ENCODE data around the gene UNC5A.

The UNC5A gene

DNA sequence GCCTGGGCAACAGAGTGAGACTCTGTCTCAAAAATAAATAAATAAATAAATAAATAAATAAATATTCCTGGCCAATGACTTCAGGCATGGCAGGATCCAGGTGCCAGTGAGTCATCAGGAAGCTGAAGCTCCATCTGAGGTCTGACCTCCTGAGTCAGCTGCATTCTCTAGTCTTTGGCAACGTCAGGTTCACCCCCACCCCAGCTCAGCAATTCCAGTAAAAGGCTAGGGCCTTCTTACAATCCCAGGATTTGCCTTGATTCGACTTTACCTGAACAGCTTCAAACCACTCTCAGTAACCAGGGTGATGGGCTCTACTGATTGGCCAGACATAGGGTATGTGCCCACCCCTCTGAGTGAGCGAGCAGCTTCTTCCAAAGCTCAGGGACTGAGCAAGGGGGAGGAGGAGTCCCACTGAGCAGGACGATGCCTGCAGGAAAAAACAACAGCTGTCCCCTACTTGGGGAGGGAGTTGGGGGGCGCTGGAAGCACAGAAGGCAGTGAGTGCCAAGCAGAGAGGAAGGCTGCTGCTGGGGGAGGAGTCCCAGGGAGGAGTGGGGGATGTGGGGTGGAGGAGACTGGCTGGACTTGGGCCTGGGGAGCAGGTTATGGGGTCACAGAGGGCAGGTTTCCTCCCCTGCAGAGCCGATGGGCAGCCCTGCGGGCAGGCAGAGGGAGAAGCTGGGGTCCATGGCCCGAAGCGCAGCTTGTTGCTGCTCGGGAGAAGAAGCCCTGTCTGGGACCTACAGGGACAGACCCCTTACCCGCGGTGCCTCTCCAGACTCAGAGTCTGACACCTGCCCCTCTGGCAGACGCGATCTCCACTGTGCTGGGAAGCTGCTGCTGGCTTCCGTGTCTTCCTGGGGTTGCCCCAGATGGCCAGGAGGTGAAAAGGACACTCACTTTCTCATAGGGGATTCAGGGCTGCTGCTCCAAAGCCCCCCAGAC, 25.9 kb upstream of the UNC5A start:
- no peak overlapping the region for H3K4me3 ChIP-seq (ENCODE audit: low read depth in 1 of 2, low read length in 2 of 2)
- H3K27ac ChIP-seq (ENCODE audit: low read length), result no peak overlapping the region
- no peak for TF ChIP-seq EZH2 (IDR thresholded peaks at IDR 0.05; ENCODE audit: borderline replicate concordance, low read depth, low read length, severe bottlenecking)
- TF ChIP-seq, protein P1, sequence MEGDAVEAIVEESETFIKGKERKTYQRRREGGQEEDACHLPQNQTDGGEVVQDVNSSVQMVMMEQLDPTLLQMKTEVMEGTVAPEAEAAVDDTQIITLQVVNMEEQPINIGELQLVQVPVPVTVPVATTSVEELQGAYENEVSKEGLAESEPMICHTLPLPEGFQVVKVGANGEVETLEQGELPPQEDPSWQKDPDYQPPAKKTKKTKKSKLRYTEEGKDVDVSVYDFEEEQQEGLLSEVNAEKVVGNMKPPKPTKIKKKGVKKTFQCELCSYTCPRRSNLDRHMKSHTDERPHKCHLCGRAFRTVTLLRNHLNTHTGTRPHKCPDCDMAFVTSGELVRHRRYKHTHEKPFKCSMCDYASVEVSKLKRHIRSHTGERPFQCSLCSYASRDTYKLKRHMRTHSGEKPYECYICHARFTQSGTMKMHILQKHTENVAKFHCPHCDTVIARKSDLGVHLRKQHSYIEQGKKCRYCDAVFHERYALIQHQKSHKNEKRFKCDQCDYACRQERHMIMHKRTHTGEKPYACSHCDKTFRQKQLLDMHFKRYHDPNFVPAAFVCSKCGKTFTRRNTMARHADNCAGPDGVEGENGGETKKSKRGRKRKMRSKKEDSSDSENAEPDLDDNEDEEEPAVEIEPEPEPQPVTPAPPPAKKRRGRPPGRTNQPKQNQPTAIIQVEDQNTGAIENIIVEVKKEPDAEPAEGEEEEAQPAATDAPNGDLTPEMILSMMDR (IDR thresholded peaks at IDR 0.05; ENCODE audit: borderline replicate concordance, extremely low read depth, low read length, poor library complexity, severe bottlenecking), result no peak
- ATAC-seq (ENCODE audit: insufficient read depth, low read depth) (no peak), DNase-seq (no peak)
- H3K79me2 ChIP-seq (ENCODE audit: insufficient read depth, low read length), result no peaks in the 10 kb centered on the region
- no peaks in the 10 kb centered on the region for H3K4me1 ChIP-seq (ENCODE audit: insufficient read depth, low read length)
- H2AFZ ChIP-seq (ENCODE audit: low read depth, low read length), result no peak overlapping the region
- no peaks in the 10 kb centered on the region for H3K36me3 ChIP-seq (ENCODE audit: insufficient read depth, low read length)
- no peak overlapping the region for H3K4me2 ChIP-seq (ENCODE audit: insufficient read depth, low read length)
- peaks cover 13% of the 10 kb centered on the region for H3K27me3 ChIP-seq (ENCODE audit: insufficient read depth, low read length, poor library complexity)
- peaks cover 4% of the 10 kb centered on the region; the same call in 1 of the 2 replicates for H4K20me1 ChIP-seq (ENCODE audit: insufficient read depth, low read length)
- H3K9me3 ChIP-seq (ENCODE audit: insufficient read depth, low read length, severe bottlenecking), result no peaks in the 10 kb centered on the region
- no peak overlapping the region for H3K9ac ChIP-seq (ENCODE audit: low read depth, low read length)

DNA sequence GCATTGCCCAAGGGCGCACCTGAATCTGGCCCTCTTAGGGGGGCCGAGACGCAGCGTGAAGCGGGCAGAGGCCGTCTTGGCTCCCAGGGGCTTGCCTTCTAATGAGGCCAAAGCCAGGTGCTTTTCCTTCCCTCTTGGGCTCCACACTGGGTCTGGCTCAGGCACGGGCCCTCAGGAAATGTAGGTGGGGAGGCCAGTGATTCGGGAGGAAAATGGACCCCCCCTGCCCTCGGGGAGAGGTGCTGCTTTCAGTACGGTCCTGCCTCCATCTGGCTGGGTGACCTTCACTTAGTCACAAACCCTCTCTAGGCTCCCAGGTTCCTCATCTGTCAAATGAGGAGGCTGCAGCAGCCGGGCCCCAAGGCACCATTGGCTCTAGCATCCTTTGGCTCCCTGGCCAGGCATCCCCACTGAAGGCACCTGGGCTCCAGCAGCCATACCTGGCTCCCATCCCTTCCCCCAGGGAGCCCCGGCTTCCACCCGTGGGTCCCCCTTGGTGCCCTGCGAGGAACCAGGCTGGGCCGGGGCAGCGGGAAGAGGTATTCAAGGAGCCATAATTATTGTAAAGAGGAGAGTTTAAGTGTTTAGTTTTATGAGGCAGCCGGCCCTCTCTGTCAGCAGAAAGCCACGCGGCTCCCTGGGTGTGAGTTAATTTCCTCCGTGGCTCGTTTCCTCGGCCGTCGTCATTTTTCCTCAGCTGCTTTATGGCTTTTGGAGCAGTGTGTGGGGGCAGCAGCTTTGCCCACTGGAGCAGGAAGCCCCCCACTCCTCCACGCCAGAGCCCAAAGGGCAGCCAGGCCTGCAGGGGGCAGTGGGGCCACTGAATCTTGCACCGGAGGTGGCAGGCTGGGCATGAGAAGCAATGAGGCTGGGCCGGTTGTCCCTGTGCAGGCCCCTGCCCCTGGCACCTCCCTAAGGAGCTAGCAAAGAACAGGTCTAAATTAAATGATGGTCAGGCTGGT, 24.9 kb upstream of the UNC5A start:
- Histone ChIP-seq H3K9me3 (ENCODE audit: insufficient read depth, low read length, severe bottlenecking) (no peaks in the 10 kb centered on the region), H2AFZ (ENCODE audit: low read depth, low read length) (no peak overlapping the region), H3K4me2 (ENCODE audit: insufficient read depth, low read length) (no peak overlapping the region), H3K27ac (ENCODE audit: low read length) (no peak overlapping the region), H3K79me2 (ENCODE audit: insufficient read depth, low read length) (no peaks in the 10 kb centered on the region), H4K20me1 (ENCODE audit: insufficient read depth, low read length) (peaks cover 4% of the 10 kb centered on the region; the same call in 1 of the 2 replicates), H3K9ac (ENCODE audit: low read depth, low read length) (no peak overlapping the region), H3K27me3 (ENCODE audit: insufficient read depth, low read length, poor library complexity) (peaks cover 8% of the 10 kb centered on the region), H3K4me3 (ENCODE audit: low read depth in 1 of 2, low read length in 2 of 2) (no peak overlapping the region), H3K36me3 (ENCODE audit: insufficient read depth, low read length) (no peaks in the 10 kb centered on the region), H3K4me1 (ENCODE audit: insufficient read depth, low read length) (no peaks in the 10 kb centered on the region)
- ATAC-seq (ENCODE audit: insufficient read depth, low read depth), result no peak
- TF ChIP-seq EZH2 (IDR thresholded peaks at IDR 0.05; ENCODE audit: borderline replicate concordance, low read depth, low read length, severe bottlenecking), result no peak
- TF ChIP-seq, protein P1 (IDR thresholded peaks at IDR 0.05; ENCODE audit: borderline replicate concordance, extremely low read depth, low read length, poor library complexity, severe bottlenecking), result no peak
- DNase-seq, result no peak

DNA sequence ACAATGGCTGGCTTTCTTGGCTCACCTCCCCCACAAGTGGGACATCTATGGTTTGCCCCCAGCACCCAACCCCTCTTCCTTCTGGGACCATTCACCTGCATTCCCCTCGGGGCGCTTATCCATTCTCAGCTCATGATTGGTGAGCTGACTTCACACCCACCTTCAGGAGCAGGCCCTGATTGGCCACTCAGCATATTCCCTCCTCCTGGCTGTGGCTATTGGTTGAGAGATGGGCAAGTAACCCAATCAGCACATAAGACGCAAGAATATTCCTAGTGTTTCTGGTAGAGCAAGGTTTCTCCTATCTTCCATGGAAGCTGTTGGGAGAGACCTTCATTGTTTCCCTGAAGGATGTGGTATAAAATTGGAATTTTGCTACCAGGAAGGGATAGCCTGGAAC, 22.7 kb upstream of the UNC5A start:
- no peaks in the 10 kb centered on the region for H3K9me3 ChIP-seq (ENCODE audit: insufficient read depth, low read length, severe bottlenecking)
- H3K36me3 ChIP-seq (ENCODE audit: insufficient read depth, low read length), result no peaks in the 10 kb centered on the region
- no peaks in the 10 kb centered on the region for H3K4me1 ChIP-seq (ENCODE audit: insufficient read depth, low read length)
- H4K20me1 ChIP-seq (ENCODE audit: insufficient read depth, low read length), result 0 out of 2 replicates have a peak, but pooled peaks cover 6% of the 10 kb centered on the region
- H3K4me3 ChIP-seq (ENCODE audit: low read depth in 1 of 2, low read length in 2 of 2), result no peak overlapping the region
- no peaks in the 10 kb centered on the region for H3K79me2 ChIP-seq (ENCODE audit: insufficient read depth, low read length)
- no peak for ATAC-seq (ENCODE audit: insufficient read depth, low read depth)
- no peak overlapping the region for H3K27ac ChIP-seq (ENCODE audit: low read length)
- DNase-seq, result no peak
- H3K9ac ChIP-seq (ENCODE audit: low read depth, low read length), result no peak overlapping the region
- H3K27me3 ChIP-seq (ENCODE audit: insufficient read depth, low read length, poor library complexity), result no peaks in the 10 kb centered on the region
- H2AFZ ChIP-seq (ENCODE audit: low read depth, low read length), result no peak overlapping the region
- no peak overlapping the region for H3K4me2 ChIP-seq (ENCODE audit: insufficient read depth, low read length)
- TF ChIP-seq, protein P1 (IDR thresholded peaks at IDR 0.05; ENCODE audit: borderline replicate concordance, extremely low read depth, low read length, poor library complexity, severe bottlenecking), result no peak
- no peak for TF ChIP-seq EZH2 (IDR thresholded peaks at IDR 0.05; ENCODE audit: borderline replicate concordance, low read depth, low read length, severe bottlenecking)
